SK-N-SH (cell line): Measurements from ENCODE around the gene PEX3. TPM values are rescaled to one million over a fixed set of nuclear protein-coding genes. Genes with fewer than 3 reads are reported as not detected.

ENCODE experiments used
- CTCF ChIA-PET: fragments of 300-600, 350-600 bp; formaldehyde crosslinking; extraction: SDS; loops from one replicate; lab custom pipeline; 2021; lab: Yijun Ruan, JAX
- POLR2A ChIA-PET: fragments of 350-600 bp; sonication (Branson Sonifier 250); formaldehyde crosslinking; extraction: SDS; loops from one replicate; lab custom pipeline; 2020; ENCODE audit warnings: antibody characterized with exemption, inconsistent platforms; lab: Yijun Ruan, JAX
- DNase-seq: peaks from one replicate; pipeline ENCODE4 v3.0.0; 2012
- H2AFZ ChIP-seq: fragments of 200-600 bp; sonication (generic); 2 replicates; pipeline ENCODE4 v1.8.1; 2016; ENCODE audit warnings: antibody characterized with exemption, mild to moderate bottlenecking, low read depth
- H3F3A ChIP-seq: fragments of 200-600 bp; sonication (generic); replicated peaks from 2 replicates; pipeline ENCODE3; 2016; ENCODE audit warnings: antibody characterized with exemption, mild to moderate bottlenecking; ENCODE audit not compliant: insufficient read depth
- H3K27ac ChIP-seq, 2 experiments: fragments of 200-500 bp in 1 of 2; fragments of 200-600 bp in 1 of 2; sonication (Bioruptor generic) in 1 of 2; sonication (generic), shearing (Covaris generic) in 1 of 2; 2 replicates each; pipeline versions ENCODE4 v1.5.1 to v1.6.1; 2014 to 2016; ENCODE audit warnings: low read depth in 2 of 2, inconsistent platforms in 1 of 2, low read length in 1 of 2, mild to moderate bottlenecking in 1 of 2, mixed read lengths in 1 of 2
- H3K27me3 ChIP-seq: fragments of 200-600 bp; sonication (generic), shearing (Covaris generic); 2 replicates; pipeline ENCODE4 v1.6.1; 2016; ENCODE audit warnings: mixed run types; ENCODE audit not compliant: insufficient read depth
- H3K36me3 ChIP-seq, 2 experiments: fragments of 200-500 bp in 1 of 2; fragments of 200-600 bp in 1 of 2; sonication (Bioruptor generic) in 1 of 2; sonication (generic) in 1 of 2; replicated peaks in 1 of 2; 2 replicates each; pipeline versions ENCODE3 to v1.5.1; 2014 to 2016; ENCODE audit warnings: low read length in 1 of 2, mild to moderate bottlenecking in 1 of 2; ENCODE audit not compliant: insufficient read depth in 2 of 2, control insufficient read depth in 1 of 2
- H3K4me1 ChIP-seq, 2 experiments: fragments of 200-500 bp in 1 of 2; fragments of 200-600 bp in 1 of 2; sonication (Bioruptor generic) in 1 of 2; sonication (generic), shearing (Covaris generic) in 1 of 2; 2 replicates each; pipeline versions ENCODE4 v1.5.1 to v1.6.1; 2014 to 2016; ENCODE audit warnings: low read depth in 1 of 2, low read length in 1 of 2, mixed run types in 1 of 2; ENCODE audit not compliant: insufficient read depth in 2 of 2, control insufficient read depth in 1 of 2
- H3K4me2 ChIP-seq: fragments of 200-600 bp; sonication (generic), shearing (Covaris generic); 2 replicates; pipeline ENCODE4 v1.6.1; 2017; ENCODE audit warnings: mixed run types
- H3K4me3 ChIP-seq, 2 experiments: fragments of 200-500 bp in 1 of 2; fragments of 200-600 bp in 1 of 2; sonication (Bioruptor generic) in 1 of 2; sonication (generic), shearing (Covaris generic) in 1 of 2; 2 replicates each; pipeline versions ENCODE4 v1.5.1 to v1.8.1; 2014 to 2016; ENCODE audit warnings: low read depth in 2 of 2, inconsistent platforms in 1 of 2, low read length in 1 of 2, mild to moderate bottlenecking in 1 of 2, mixed read lengths in 1 of 2, moderate library complexity in 1 of 2
- H3K79me2 ChIP-seq: fragments of 200-600 bp; sonication (generic); 2 replicates; pipeline ENCODE4 v1.8.1; 2017; ENCODE audit warnings: mild to moderate bottlenecking; ENCODE audit not compliant: insufficient read depth
- H3K9ac ChIP-seq: fragments of 200-600 bp; sonication (generic); 2 replicates; pipeline ENCODE4 v1.6.1; 2017; ENCODE audit warnings: mixed run types
- H3K9me2 ChIP-seq: fragments of 200-600 bp; sonication (generic); 2 replicates; pipeline ENCODE4 v1.6.1; 2017; ENCODE audit warnings: mixed run types
- H3K9me3 ChIP-seq: fragments of 200-600 bp; sonication (generic); 2 replicates; pipeline ENCODE4 v1.6.1; 2017; ENCODE audit warnings: mixed run types, mild to moderate bottlenecking, moderate library complexity
- H4K20me1 ChIP-seq: fragments of 200-600 bp; sonication (generic); 2 replicates; pipeline ENCODE4 v1.6.1; 2017; ENCODE audit warnings: mild to moderate bottlenecking, mixed run types; ENCODE audit not compliant: insufficient read depth
- CHD2 ChIP-seq: fragments of 150-350 bp; IDR thresholded peaks from 2 replicates; pipeline ENCODE4 v1.6.1; 2018; ENCODE audit warnings: low read length; ENCODE audit not compliant: partially characterized antibody
- ELF1 ChIP-seq: IDR thresholded peaks from 2 replicates; pipeline ENCODE4 v1.4.0; 2012
- EP300 ChIP-seq, 2 experiments: IDR thresholded peaks; 2 replicates each; pipeline versions ENCODE4 v1.4.0 to v1.6.1; 2012; ENCODE audit warnings: borderline replicate concordance in 1 of 2, low read depth in 1 of 2, low read length in 1 of 2
- FOXM1 ChIP-seq: IDR thresholded peaks from 2 replicates; pipeline ENCODE4 v1.4.0; 2012; ENCODE audit warnings: low read depth, mild to moderate bottlenecking
- GABPA ChIP-seq: IDR thresholded peaks from 2 replicates; pipeline ENCODE4 v1.4.0; 2012; ENCODE audit warnings: low read depth, mild to moderate bottlenecking
- MXI1 ChIP-seq: IDR thresholded peaks from 2 replicates; pipeline ENCODE4 v1.6.1; 2012; ENCODE audit warnings: mild to moderate bottlenecking, low read depth, low read length, improper control_type of control experiment
- NFIC ChIP-seq: IDR thresholded peaks from 2 replicates; pipeline ENCODE4 v1.4.0; 2012; ENCODE audit warnings: borderline replicate concordance
- POLR2AphosphoS5 ChIP-seq: IDR thresholded peaks from 2 replicates; pipeline ENCODE4 v1.6.1; 2012; ENCODE audit warnings: low read depth, low read length
- RFX5 ChIP-seq: IDR thresholded peaks from 2 replicates; pipeline ENCODE4 v1.6.1; 2012; ENCODE audit warnings: mild to moderate bottlenecking, improper control_type of control experiment, low read length
- SIN3A ChIP-seq: IDR thresholded peaks from 2 replicates; pipeline ENCODE4 v1.6.1; 2012; ENCODE audit warnings: low read depth, mild to moderate bottlenecking, low read length, moderate library complexity, borderline replicate concordance
- TAF1 ChIP-seq: IDR thresholded peaks from 2 replicates; pipeline ENCODE4 v1.6.1; 2012; ENCODE audit warnings: low read depth, mild to moderate bottlenecking, low read length, moderate library complexity, borderline replicate concordance
- USF1 ChIP-seq: IDR thresholded peaks from 2 replicates; pipeline ENCODE4 v1.4.0; 2012; ENCODE audit warnings: low read depth, borderline replicate concordance
- WGBS: methylation state at CpG from one replicate; pipeline ENCODE4 v1.1.6; 2017; ENCODE audit warnings: low lambda C conversion rate; 5-methylcytosine and 5-hydroxymethylcytosine counted together
- polyA plus RNA-seq, 3 experiments: library from polyadenylated mRNA; depleted of rRNA; stranded (reverse); fragments of >200 nt; gene quantifications; 2 replicates each; pipeline ENCODE4 v1.2.3, GENCODE V29; 2012
- TF ChIP-seq, protein P1 (sequence below): fragments of 200-600 bp; sonication (generic); IDR thresholded peaks from 2 replicates; pipeline ENCODE4 v1.6.1; 2017; ENCODE audit warnings: antibody characterized with exemption, mild to moderate bottlenecking, moderate library complexity

The PEX3 gene
- polyA plus RNA-seq, 1 of the 3 experiments (the other 2 are of a cell fraction): 14.1 TPM

GRCh38 chr6:143536866-143537691 is 86.5 kb downstream of the PEX3 start:
- DNase-seq: peak; percentile 83
- peaks cover 4% of the 10 kb centered on the region for H3F3A ChIP-seq
- no peaks in the 10 kb centered on the region for H4K20me1 ChIP-seq
- H3K4me1 ChIP-seq: peaks cover 0 to 3% of the 10 kb centered on the region in 2 experiments; a peak in 1 of 4 replicates
- peaks cover 11% of the 10 kb centered on the region; the same call in 1 of the 2 replicates for H3K79me2 ChIP-seq
- peak overlapping the region; percentile 97 for H2AFZ ChIP-seq
- no peaks in the 10 kb centered on the region for H3K9me2 ChIP-seq
- peak overlapping the region; percentile 24 to 28; a peak in 2 of 4 replicates for H3K27ac ChIP-seq
- H3K9ac ChIP-seq: peak overlapping the region; percentile 64; the same call in 1 of the 2 replicates
- H3K36me3 ChIP-seq: no peaks in the 10 kb centered on the region
- ChIA-PET POLR2A (interaction anchor here (0.9 kb wide), 1 partner anchor 26 kb away, joined by 3 read pairs; the partner anchor contains the start of gene FUCA2), CTCF (interaction anchor here (0.6 to 2.8 kb wide), 7 partner anchors 18 to 476 kb away, joined by 3 to 8 read pairs (median 4); no protein-coding TSS in a partner anchor)
- H3K27me3 ChIP-seq: no peaks in the 10 kb centered on the region
- peak overlapping the region; percentile 63 to 71 for H3K4me3 ChIP-seq
- H3K9me3 ChIP-seq: no peaks in the 10 kb centered on the region
- 0% methylated on average over 2 of the region's 103 CpGs for WGBS
- peak overlapping the region; percentile 85 for H3K4me2 ChIP-seq
- TF ChIP-seq TAF1: peak; percentile 23; the same call in 1 of the 2 replicates
- TF ChIP-seq, protein P1, sequence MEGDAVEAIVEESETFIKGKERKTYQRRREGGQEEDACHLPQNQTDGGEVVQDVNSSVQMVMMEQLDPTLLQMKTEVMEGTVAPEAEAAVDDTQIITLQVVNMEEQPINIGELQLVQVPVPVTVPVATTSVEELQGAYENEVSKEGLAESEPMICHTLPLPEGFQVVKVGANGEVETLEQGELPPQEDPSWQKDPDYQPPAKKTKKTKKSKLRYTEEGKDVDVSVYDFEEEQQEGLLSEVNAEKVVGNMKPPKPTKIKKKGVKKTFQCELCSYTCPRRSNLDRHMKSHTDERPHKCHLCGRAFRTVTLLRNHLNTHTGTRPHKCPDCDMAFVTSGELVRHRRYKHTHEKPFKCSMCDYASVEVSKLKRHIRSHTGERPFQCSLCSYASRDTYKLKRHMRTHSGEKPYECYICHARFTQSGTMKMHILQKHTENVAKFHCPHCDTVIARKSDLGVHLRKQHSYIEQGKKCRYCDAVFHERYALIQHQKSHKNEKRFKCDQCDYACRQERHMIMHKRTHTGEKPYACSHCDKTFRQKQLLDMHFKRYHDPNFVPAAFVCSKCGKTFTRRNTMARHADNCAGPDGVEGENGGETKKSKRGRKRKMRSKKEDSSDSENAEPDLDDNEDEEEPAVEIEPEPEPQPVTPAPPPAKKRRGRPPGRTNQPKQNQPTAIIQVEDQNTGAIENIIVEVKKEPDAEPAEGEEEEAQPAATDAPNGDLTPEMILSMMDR: peak; percentile 39
- TF ChIP-seq ELF1: no peak
- no peak for TF ChIP-seq MXI1
- no peak for TF ChIP-seq NFIC
- no peak for TF ChIP-seq RFX5
- TF ChIP-seq POLR2AphosphoS5: no peak
- no peak for TF ChIP-seq FOXM1
- TF ChIP-seq EP300 (IDR thresholded peaks at IDR 0.05; ENCODE audit: borderline replicate concordance in 1 of 2, low read depth in 1 of 2, low read length in 1 of 2): no peak
- no peak for TF ChIP-seq USF1
- peak; percentile 24; the same call in 1 of the 2 replicates for TF ChIP-seq SIN3A

DNA sequence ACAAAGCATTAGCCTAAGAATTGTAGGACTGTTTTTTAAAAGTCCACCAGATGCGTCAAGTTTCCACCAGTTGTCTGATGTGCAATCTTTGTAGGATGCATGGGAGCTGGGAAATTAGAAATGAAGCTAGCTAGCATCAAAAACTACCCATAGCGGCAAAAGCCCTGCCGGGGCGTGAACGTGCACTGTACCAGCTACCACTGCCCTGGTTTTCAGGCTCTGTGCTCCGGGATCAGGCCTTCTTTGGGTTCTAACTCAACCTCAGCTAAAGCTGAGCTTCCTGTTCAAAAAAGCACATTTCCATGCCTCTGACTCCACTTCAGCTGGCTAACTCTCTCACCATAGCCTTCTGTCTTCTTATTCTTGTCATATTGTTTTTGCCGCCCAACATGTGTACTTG is 87.8 kb downstream of the PEX3 start:
- POLR2A ChIA-PET: no interaction called here
- Histone ChIP-seq H3K4me1 (peaks cover 0 to 3% of the 10 kb centered on the region in 2 experiments; a peak in 1 of 4 replicates), H3K27ac (no peak overlapping the region), H3K4me2 (no peak overlapping the region), H3K4me3 (no peak overlapping the region; a peak in 1 of 4 replicates), H3K36me3 (no peaks in the 10 kb centered on the region), H2AFZ (no peak overlapping the region), H3K27me3 (no peaks in the 10 kb centered on the region), H3K9ac (no peak overlapping the region), H3F3A (no peaks in the 10 kb centered on the region), H4K20me1 (no peaks in the 10 kb centered on the region), H3K9me2 (no peaks in the 10 kb centered on the region), H3K79me2 (peaks cover 11% of the 10 kb centered on the region; the same call in 1 of the 2 replicates), H3K9me3 (no peaks in the 10 kb centered on the region)
- WGBS: over 99% methylated on average over 6 of the region's 7 CpGs
- TF ChIP-seq CHD2 (no peak), GABPA (no peak)
- no peak for DNase-seq
- CTCF ChIA-PET: interaction anchor here (0.8 to 2.8 kb wide), 4 partner anchors 16 to 475 kb away, joined by 3 to 8 read pairs (median 4); no protein-coding TSS in a partner anchor
